Activated CD8-positive, alpha-beta memory T cell treated with anti-CD3 and anti-CD28 coated beads, Interleukin-2, amount 50 U/mL, for 4 hours (primary cell): ENCODE measurements around the gene C4BPB.

Source experiments
- DNase-seq: peaks from one replicate; pipeline ENCODE4 v3.0.0-alpha.2; 2020

The C4BPB gene

DNA sequence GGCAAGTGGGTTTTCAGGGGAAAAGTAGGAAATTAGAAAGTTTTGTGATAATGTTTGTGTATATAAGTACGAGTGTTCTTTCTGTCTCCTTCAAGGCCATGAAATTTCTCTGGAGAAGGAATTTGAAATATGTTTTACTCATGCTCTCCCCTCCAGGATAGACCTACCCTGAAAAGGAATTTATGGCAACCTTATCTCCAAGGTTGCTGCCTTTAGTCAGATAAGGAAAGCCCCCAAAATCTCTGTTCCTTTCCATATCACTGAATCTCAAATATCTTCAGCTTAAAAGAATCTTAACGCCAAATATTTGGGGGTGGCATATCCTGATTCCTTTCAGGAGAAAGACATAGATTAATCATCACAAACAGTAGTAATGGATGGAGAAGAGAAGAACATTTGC lies 499 bp upstream of the C4BPB start:
- DNase-seq = no peak

DNA sequence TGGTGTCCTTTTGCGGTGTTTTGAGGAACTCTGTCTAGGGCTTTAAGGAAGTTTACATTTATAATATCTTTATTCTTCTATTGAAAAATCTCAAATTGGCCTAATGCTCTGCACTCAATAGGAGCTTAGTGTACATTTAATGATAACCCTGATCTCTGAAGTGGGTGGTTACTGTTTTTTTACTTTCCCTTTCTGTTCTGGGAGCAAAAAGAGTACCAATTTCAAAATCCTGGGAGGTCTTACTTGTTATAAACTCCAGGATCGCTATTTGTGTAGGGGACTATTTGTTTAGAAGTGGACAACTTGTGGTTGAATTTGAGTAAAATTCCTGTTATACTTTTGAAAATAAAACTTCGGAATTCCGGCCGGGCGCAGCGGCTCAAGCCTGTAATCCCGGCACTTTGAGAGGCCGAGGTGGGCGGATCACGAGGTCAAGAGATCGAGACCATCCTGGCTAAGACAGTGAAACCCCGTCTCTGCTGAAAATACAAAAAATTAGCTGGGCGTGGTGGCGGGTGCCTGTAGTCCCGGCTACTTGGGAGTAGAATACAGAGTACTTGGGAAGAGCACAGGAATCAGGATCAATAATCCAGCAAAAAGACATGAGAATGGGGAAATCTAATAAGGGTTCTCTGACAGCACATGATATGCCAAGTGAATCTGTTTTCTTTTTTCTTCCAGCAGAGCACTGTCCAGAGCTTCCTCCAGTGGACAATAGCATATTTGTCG lies 1.1 kb downstream of the C4BPB start:
- no peak for DNase-seq

DNA sequence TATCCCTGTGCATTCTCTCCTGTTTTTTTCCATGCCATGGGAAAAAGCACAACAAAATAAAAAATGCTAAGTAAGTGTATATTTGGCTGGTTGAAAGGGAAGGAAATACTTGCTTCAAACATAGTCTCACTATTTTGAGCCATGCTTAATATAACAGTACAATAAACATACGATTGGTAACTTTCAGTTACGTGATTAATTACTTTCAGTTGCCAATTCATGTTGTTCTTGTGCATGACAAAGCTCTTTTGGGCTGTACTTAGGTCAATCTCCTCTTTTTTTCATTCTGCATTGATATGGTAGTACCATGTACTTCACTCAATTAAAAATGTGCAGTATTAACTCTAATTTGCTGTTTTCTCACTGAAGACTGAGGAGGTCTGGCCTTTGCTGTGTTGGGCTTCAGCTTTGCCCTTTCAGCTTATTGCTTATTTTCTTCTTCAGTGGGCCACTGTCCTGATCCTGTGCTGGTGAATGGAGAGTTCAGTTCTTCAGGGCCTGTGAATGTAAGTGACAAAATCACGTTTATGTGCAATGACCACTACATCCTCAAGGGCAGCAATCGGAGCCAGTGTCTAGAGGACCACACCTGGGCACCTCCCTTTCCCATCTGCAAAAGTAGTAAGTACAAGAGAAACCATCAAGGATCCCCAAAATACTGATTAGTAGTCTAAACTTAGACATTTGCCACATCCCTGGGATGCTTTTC lies 2.7 kb downstream of the C4BPB start:
- no peak for DNase-seq

DNA sequence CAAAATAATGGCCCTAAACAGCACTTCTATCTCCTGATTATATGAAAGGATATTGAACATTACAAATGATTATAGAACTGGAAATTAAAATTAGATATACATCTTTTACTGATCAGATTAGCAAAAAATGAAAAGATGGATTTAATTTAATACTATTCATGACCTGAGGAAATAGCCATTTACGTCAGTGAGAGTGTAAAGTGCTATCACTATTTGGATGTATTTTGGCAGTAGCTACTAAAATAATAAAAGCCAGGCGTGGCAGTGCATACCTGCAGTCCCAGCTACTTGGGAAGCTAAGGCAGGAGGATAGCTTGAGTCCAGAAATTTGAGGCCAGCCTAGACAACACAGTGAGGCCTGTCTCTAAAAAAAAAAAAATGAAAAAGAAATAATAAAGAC lies 5.3 kb downstream of the C4BPB start:
- no peak for DNase-seq

DNA sequence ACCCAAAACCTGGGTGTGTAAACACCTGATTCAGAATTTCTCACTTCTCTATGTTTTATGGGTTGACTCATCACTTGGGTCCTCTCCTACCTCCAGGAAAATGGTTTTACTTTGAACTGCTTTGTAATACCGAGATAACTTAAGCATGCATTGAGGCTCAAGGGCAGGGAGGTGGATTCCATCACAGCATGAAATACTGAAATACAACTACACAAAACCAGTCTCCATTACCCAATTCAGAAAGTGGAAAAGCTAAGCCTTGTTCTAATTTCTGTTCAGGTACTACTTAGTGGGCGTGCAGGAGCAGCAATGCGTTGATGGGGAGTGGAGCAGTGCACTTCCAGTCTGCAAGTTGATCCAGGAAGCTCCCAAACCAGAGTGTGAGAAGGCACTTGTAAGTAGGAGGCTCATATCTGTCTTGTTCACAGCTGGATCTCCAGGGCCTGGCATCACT lies 9.2 kb downstream of the C4BPB start:
- DNase-seq = no peak

DNA sequence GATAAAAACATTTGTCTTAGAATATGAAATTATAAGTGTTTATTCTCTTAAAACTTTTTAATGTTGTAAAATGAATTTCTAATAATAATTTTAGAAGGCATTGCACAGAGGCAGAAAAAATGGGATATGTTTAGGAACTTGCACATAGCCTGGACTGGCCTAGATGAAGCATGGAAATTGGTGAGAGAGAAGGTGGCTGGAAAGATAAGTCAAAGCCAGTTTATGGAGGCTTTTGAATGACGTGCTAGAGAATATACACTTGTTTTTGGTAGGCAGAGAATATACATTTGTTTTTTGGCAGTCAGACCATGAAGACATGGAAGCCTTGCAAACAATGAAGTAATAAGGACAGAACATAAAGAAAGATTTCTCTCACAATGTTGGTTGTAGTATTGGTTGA lies 13.1 kb downstream of the C4BPB start:
- DNase-seq = no peak

DNA sequence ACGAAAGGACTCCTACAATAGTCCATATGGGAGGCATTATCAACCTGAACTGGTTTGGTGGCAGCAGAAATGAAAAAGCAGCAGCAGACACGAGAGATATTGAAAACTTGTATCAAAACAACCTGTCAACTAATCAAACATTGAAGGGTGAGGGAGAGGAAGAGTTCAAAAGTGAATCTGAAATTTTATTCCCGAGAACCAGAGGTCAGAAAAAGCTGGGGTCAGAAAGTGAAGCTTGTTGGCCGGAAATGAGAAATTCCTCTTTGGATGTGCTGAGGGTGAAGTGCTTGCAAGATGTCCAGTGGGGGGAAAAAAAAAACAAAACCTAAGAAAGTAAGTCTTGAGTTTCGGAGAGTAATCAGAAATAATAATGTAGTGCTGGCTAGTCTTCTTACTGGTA lies 13.5 kb downstream of the C4BPB start:
- no peak for DNase-seq

DNA sequence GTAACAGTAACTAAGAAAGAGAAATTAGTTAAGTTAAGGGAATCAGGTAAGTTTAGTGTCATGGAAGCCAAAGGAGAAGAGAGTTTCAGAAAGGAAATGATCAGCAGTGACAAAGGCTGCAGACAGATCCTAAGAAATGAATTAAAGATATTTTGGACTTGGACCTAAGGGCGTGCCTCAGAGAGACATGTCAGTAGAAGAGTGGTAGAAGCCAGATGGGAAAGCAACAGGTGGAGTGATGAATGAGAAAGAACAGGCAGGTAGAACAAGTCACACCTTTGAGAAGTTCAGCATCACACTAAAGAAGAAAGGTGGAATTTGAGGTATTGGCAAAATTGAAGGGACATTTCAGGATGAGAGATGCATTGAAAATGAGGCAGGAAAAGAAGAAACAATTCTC lies 14.0 kb downstream of the C4BPB start:
- no peak for DNase-seq

DNA sequence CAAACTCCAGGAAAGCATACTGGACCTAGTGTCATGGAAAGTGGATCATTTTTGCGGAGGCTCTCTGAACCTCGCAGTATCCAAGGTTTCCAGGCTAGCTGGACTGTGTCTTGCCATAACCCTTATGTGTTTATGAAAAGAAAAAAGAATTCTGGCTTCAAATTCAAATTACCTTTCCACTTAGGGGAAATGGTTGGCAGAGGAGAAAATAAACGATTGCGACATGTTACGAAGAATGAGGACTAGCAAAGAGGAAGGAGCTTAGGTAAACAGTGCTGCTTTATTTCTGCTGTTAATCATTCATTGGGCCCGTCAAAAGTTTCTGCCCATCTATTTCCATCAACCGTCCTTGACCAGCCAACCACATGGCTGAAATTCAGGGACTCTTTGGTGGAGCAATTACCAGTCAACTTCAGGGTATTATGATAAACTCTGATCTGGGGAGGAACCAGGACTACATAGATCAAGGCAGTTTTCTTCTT lies 15.3 kb downstream of the C4BPB start, which contains the start of gene C4BPA:
C4BPA (plus strand) TSS at position 342 of the 482 bp plus-strand sequence. CDS start 8,793 bp downstream, outside the sequence.
- no peak for DNase-seq

DNA sequence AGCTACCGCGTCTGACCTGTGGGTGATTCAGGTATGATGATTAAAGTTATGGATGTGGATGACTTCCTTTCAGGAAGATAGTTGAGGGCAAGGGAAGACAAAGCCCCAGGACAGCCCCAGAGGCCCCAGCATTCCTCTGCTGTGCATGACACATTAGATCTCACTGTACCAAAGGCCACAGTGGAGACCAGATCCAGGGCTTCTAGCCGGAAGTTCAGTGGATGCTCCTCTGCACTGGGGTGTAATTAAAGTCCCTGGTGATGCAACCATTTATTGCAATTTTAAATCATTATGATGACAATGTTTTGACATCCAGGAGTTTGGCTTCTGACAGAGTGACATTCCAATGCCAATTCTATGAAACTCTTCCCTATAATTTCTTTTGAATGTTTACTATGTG lies 20.3 kb downstream of the C4BPB start:
- no peak for DNase-seq

DNA sequence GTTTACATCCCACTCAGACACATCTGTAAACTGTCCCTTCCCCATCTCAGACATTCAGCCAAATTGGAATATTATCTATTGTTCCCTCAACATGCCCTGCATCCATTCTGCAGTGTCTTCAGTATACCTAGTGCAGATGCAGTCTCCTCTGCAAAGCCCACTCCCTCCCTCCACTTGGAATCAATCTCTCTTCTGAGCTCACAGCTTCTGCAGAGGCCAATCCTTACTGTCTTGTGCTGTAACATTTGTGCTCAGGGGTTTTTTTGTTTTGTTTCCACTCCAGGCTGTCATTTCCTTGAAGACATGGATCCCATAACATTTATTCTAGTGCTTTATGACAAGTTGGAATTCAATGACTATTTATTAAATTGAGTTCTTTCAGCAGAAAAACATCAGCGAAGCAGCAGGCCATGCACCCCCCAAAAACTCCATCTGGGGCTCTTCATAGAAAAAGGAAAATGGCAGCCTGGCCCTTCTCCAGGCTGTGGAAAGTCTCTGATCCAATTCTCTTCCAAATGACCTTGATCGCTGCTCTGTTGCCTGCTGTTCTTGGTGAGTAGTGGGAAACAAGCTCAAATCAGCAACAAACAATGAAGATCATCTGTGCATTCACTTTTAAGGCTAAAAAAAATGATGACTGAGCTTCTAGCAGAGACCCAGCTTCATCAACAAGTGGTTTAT lies 24.1 kb downstream of the C4BPB start:
- DNase-seq = no peak

DNA sequence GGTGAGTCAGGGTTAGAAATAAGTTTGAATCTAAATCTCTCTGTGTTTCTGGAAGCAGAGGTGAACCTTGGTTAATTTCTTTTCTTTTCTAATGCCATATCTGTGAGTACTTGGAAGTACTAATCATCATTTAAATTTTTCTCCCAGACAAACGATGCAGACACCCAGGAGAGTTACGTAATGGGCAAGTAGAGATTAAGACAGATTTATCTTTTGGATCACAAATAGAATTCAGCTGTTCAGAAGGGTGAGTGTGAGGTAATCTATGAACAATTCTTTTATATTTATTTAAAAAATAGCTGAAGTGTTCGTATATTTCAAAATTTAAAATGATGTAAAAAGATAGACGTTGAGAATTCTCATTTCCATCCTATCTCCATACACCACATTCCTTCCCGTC lies 26.6 kb downstream of the C4BPB start:
- DNase-seq = no peak

DNA sequence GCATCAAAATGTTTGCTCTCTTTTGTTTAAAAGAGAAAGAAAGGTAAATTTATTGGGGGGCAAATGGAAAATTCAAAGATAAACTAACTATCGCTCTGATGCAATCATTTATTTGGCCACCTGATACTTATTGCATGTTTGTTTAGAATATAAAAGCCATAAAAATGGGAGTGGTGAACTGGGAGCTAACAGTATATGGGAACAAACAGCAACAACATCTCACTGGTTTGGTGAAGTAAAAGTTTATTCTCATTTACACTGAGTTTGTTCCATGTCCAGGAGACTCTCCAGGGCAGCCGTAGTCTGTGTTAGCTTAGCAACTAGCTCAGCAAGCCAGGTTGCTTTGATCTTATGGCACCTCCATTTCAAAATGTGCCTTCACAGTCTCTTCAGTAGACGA lies 35.7 kb downstream of the C4BPB start:
- no peak for DNase-seq

DNA sequence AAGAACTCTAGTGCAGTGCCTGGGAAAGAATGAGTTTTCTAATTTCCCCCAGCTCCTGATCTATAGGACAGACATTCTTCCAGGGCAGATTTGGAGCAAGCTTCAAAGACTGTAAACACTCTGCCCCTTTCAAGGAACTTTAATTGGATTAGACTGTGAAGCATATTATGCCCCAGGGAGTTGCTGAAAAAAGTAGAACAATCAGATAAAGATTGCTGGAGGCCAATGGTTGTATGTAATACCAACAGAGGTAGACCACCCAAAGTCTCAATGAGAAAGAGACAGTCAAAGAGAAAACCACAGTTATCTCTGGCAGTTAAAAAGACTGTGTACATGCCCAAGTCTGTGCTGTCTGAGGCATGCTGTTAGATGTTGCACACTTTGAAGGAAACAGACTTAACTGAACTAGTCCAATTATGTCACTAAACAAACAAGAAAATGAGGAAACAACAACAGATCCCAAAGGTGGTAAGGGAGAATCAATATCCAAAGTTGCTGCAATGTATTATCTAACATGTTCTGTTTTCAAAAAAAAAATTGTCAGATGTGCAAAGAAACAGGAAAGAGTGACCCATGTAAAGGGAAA lies 39.8 kb downstream of the C4BPB start:
- no peak for DNase-seq

DNA sequence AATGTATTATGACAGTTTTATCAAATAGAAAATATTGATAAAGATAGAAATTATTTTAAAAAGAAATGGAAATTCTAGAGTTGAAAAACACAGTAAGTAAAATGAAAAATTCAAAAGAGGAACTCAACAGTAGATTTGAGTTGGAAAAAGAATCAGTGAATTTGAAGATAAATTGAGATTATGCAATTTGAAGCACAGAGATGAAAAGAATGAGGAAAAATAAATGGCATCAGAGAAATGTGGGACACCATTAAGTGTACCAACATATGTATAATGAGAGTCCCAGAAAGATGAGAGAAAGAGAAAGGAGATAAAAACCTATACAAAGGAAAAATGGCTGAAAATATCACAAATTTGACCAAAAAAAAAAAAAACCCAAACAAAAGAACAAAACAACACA lies 40.4 kb downstream of the C4BPB start:
- DNase-seq = no peak

DNA sequence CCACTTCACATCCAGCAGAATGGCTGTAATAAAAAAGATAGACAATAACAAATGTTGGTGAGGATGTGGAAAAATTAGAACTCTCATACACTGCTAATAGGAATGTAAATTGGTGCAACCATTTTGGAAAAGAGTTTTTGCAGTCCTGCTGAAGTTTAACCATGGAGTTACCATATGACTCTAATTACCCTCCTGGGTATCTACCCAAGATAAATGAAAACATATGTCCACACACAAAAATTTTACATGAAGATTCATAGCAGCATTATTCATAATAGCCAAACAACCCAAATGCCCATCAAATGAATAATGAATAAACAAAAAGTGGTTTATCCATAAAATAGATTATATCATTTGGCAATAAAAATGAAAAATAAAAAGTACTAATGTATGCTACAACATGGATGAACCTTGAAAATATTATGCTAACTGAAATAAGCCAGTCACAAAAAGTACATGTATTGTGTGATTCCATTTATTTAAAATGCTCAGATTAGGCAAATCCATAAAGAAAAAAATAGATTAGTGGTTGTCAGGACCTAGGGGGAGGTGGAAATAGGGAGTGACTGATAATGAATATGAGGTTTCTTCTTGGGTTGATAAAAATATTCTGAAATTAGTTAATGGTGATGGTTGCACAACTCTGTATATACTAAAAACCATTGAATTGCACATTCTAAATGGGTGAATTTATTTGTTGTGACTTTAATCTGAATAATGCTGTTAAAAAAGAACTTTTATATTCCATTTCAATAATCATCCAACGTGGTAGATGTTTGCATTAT lies 41.8 kb downstream of the C4BPB start:
- DNase-seq = no peak

DNA sequence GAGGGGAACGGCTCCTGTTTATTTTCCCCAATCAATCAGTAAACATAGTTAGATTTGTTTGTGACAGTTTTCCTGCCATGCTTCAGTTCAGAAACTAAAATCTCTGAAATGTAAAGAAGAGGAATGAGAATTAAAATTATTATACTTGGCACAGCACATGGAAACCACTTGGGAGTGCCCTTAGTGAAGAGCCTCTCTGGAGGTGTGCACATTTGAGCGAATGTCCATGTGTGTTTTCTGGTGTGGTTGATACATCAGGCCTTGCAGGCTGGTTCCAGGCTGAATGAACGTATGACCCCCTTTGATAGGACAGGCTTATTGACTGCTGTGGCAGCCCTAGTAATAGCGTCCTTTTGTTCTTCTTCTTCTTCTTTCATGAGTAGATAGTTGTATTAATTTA lies 42.5 kb downstream of the C4BPB start:
- no peak for DNase-seq

DNA sequence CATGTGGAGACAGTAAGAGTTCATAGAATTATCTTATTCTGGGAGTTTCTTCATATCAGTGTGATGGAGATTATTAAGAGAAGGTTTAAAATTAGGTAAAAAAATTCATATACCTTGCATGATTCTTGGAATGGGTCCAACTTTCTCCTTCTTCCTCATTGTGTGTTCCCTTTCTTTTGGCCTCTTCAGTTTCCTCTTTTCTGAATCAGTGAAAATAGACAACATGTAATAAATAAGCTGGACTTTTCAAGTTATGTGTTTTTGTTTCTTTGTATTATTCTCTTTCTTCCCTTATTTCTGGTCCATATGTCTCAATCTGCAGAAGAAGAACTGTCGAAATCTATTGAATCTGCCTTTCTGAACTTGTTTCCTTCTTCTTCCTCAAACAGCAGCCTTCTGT lies 45.9 kb downstream of the C4BPB start:
- DNase-seq = no peak

DNA sequence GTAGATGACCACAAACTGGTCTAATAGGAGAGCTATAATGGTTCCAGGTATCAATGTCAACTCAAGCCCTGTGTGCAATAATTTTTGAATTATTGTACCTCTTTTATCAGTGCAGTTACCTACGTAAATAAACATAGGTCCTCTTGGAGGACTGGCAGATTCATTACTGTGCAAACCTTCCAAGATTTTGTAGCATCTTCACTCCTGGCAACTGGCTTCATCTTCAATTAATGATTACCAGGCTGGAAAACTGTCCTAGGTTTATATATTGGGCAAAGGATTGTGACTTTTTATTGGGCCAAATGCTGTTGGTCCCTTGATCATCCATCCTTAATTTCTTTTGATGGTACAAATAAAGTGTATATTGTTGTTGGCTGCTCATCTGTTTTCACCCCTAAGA lies 51.0 kb downstream of the C4BPB start:
- no peak for DNase-seq

DNA sequence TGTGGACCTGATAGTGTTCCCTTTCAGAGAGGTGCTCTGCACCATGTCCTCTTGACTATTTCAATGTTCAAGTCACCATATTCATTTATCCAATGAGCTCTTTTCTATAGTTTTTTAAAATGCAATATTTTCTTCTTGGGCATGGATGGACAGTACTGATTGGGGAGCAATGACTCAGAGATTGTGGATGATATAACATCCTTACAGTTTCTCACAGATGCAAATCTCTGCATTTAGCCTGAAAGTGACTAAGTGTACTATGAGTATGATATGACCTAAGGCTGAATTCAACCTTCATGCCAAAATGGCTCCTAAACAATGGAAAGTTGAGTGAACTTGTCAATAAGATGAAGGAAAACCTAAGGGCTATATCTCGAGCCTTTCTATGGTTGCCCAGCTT lies 51.9 kb downstream of the C4BPB start:
- no peak for DNase-seq

DNA sequence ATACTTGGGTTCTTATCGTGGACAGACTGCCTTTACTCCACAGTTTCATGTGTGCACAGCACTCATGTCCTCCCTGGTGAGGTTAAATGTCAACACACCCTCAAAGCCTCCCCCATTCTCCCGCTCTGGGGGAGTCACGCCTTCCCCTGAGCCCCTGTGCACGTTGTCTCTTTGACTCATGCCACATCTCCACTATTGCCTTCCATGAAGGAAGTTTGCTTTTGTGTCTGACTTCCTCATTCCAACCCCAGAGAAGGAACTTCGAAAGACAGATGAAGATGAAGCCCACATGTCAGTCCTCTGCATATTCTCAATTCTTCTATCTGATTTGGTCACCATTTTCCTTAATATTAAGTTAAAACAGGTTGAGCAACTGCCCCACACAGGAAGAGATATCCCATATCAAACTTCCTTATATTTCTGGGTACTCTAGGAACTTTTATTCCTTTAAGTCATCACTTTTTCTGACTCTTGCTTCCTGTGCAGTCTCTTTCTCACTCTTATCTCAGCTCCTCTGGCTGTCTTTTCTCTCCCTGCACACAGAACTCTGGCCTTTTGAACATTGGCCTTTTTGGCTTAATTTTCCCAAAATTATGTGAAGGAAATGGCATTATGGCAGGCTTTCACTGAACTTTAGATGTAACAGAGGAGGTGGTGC lies 56.9 kb downstream of the C4BPB start:
- DNase-seq = no peak
